GM20431 (cell line): ENCODE data around the gene JOSD1.

Source experiments
- in situ Hi-C: fragments of 300-500 bp; cut with MseI, MboI; formaldehyde crosslinking; loops from one replicate; pipeline ENCODE4 v1.15.0; 2020; ENCODE audit warnings: low sequenced_read_pairs; ENCODE audit not compliant: unreplicated experiment

JOSD1 gene

DNA sequence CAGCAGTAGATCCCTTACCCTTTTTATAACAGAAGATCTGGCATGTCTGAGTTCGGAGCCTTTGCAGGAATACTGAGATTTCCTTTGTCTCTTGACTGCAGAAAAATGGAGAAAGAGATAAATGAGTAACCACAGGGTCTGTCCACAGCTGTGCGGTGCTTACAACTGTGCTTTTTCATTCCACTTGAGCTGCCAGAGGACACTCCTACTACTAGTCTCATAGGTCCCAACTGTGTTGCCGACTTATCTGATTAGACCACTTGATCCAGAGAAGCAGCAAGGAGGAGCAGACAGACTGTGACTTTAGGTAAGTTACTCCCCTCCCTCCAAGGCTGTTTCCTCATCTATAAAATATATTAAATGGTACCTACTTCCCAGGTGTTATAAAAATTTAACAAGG lies 62.0 kb downstream of the JOSD1 start:
- in situ Hi-C loops: no loop called here

DNA sequence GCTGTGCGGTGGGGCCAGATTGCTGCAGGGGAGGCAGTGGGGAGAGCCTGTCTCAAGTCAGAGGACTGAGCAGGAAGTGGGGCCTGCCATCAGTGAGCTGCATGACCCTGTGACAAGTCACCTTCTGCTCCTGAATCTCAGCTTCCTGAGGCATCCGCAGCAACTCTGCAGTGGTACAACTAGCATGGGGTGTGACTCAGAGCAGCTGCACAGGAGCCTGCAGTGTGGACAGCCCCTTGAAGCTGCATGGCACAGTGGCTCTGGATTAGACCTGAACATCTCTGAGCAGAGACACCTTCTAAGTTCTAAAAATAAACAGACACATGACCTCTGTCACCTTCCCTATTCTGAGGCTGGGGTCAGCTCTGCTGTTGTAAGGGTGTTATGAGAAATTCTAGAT lies 62.5 kb downstream of the JOSD1 start:
- in situ Hi-C loops: no loop called here
